GM12878 (cell line): ENCODE measurements around the gene SELENOO. TPM values are rescaled to one million over a fixed set of nuclear protein-coding genes. Genes with fewer than 3 reads are reported as not detected.

ENCODE experiments used
- ATAC-seq: fragments of 200-7000 bp; cut with Tn5 transposase; 3 replicates; pipeline ENCODE4 v1.9.1; 2020; ENCODE audit warnings: mild to moderate bottlenecking, moderate library complexity
- BruUV-seq: library from RNA; stranded (reverse); fragments of 400-500 nt; replicated peaks from 2 replicates; lab custom pipeline; 2021; lab: Mats Ljungman, UMichigan
- CTCF ChIA-PET: fragments of 300-600 bp; sonication (Branson Sonifier 250); formaldehyde crosslinking; extraction: SDS; loops from one replicate; lab custom pipeline; 2021; ENCODE audit warnings: inconsistent platforms; lab: Yijun Ruan, JAX
- POLR2A ChIA-PET: fragments of 350-600 bp; formaldehyde crosslinking; extraction: SDS; loops from one replicate; lab custom pipeline; 2021; ENCODE audit warnings: inconsistent platforms; lab: Charles Lee
- RAD21 ChIA-PET: fragments of 300-600 bp; sonication (Branson Sonifier 250); formaldehyde crosslinking; loops from one replicate; lab custom pipeline; 2023; ENCODE audit warnings: antibody characterized with exemption; ENCODE audit not compliant: unreplicated experiment; lab: Charles Lee
- SMC1A ChIA-PET: fragments of 300-600 bp; sonication (Branson Sonifier 250); formaldehyde crosslinking; loops from one replicate; lab custom pipeline; 2023; ENCODE audit not compliant: unreplicated experiment, uncharacterized antibody; lab: Charles Lee
- DNase-seq: peaks from one replicate; pipeline ENCODE4 v3.0.0-alpha.2; 2011; ENCODE audit warnings: low read depth, low spot score
- FAIRE-seq: peaks from 3 replicates; lab custom pipeline; 2011; peaks lifted over from hg19 to GRCh38; lab: Jason Lieb, UNC
- H2AFZ ChIP-seq: 2 replicates; pipeline ENCODE4 v1.6.0; 2011; ENCODE audit warnings: low read depth, low read length, control low read depth; ENCODE audit not compliant: control insufficient read depth
- H3K27ac ChIP-seq: 2 replicates; pipeline ENCODE4 v1.5.1; 2011; ENCODE audit warnings: control low read depth; ENCODE audit not compliant: control insufficient read depth, insufficient read depth
- H3K27me3 ChIP-seq, 2 experiments: replicated peaks in 1 of 2; 2 replicates each; pipeline versions ENCODE4 v1.6.0 to v1.6.1; 2011; ENCODE audit warnings: low read length in 1 of 2; ENCODE audit not compliant: control insufficient read depth in 2 of 2, insufficient read depth in 2 of 2
- H3K36me3 ChIP-seq, 2 experiments: 2 replicates each; pipeline ENCODE4 v1.5.1; 2011; ENCODE audit warnings: low read length in 1 of 2; ENCODE audit not compliant: control insufficient read depth in 2 of 2, insufficient read depth in 2 of 2
- H3K4me1 ChIP-seq: 2 replicates; pipeline ENCODE4 v1.6.1; 2011; ENCODE audit warnings: mild to moderate bottlenecking, low read length, moderate library complexity, mixed read lengths; ENCODE audit not compliant: control insufficient read depth, insufficient read depth
- H3K4me2 ChIP-seq: 2 replicates; pipeline ENCODE4 v1.6.0; 2011; ENCODE audit warnings: control low read depth; ENCODE audit not compliant: control insufficient read depth, insufficient read depth
- H3K4me3 ChIP-seq: fragments of 200-600 bp; sonication (generic); 2 replicates; pipeline ENCODE4 v1.5.1; 2016
- H3K79me2 ChIP-seq: 2 replicates; pipeline ENCODE4 v1.6.0; 2011; ENCODE audit warnings: low read length; ENCODE audit not compliant: control insufficient read depth, insufficient read depth
- H3K9ac ChIP-seq: 2 replicates; pipeline ENCODE4 v1.8.0; 2011; ENCODE audit warnings: low read length, control low read depth, mixed read lengths; ENCODE audit not compliant: control insufficient read depth, insufficient read depth
- H3K9me3 ChIP-seq: replicated peaks from 3 replicates; pipeline ENCODE4 v1.5.1; 2011; ENCODE audit warnings: mild to moderate bottlenecking, low read length; ENCODE audit not compliant: control insufficient read depth, insufficient read depth
- H4K20me1 ChIP-seq: 2 replicates; pipeline ENCODE4 v1.6.0; 2011; ENCODE audit not compliant: control insufficient read depth, insufficient read depth
- CBX3 ChIP-seq: fragments of 200-600 bp; sonication (generic); IDR thresholded peaks from 2 replicates; pipeline ENCODE4 v1.6.1; 2016; ENCODE audit warnings: low read depth, borderline replicate concordance
- CHD2 ChIP-seq: IDR thresholded peaks from 2 replicates; pipeline ENCODE4 v1.6.1; 2011; ENCODE audit warnings: low read depth, low read length, improper control_type of control experiment, borderline replicate concordance
- CREB1 ChIP-seq: IDR thresholded peaks from 2 replicates; pipeline ENCODE4 v1.6.1; 2012; ENCODE audit warnings: low read depth, mild to moderate bottlenecking, inconsistent platforms
- CREM ChIP-seq: IDR thresholded peaks from 2 replicates; pipeline ENCODE4 v1.6.1; 2014; ENCODE audit warnings: antibody characterized with exemption, low read depth
- ELK1 ChIP-seq: IDR thresholded peaks from 2 replicates; pipeline ENCODE4 v1.6.1; 2012; ENCODE audit warnings: low read depth, low read length, improper control_type of control experiment
- NFIC ChIP-seq: IDR thresholded peaks from 2 replicates; pipeline ENCODE4 v1.6.1; 2012; ENCODE audit warnings: low read depth, mild to moderate bottlenecking, inconsistent platforms, low read length, moderate library complexity
- RELB ChIP-seq: fragments of 450-650 bp; IDR thresholded peaks from 2 replicates; pipeline ENCODE4 v1.6.1; 2017; ENCODE audit warnings: low read depth, mild to moderate bottlenecking, moderate library complexity
- STAT3 ChIP-seq: IDR thresholded peaks from 2 replicates; pipeline ENCODE4 v1.6.1; 2011; ENCODE audit warnings: low read depth, low read length, improper control_type of control experiment
- ZBTB11 ChIP-seq: fragments of 450-650 bp; formaldehyde crosslinking; IDR thresholded peaks from 2 replicates; pipeline ENCODE4 v1.5.0; 2022; ENCODE audit warnings: mild to moderate bottlenecking, missing genetic modification characterization
- WGBS: methylation state at CpG from one replicate; pipeline ENCODE4 v1.1.6; 2016; ENCODE audit warnings: low lambda C conversion rate; ENCODE audit not compliant: insufficient replicate concordance, insufficient coverage; ENCODE audit errors: missing lambda C conversion rate; 5-methylcytosine and 5-hydroxymethylcytosine counted together
- in situ Hi-C: fragments of 300-500 bp; cut with MboI; formaldehyde crosslinking; loops from 9 replicates; pipeline ENCODE4 v1.14.3; 2018; ENCODE audit warnings: mixed read lengths
- intact Hi-C: fragments of 100-400 bp; cut with micrococcal nuclease; formaldehyde crosslinking; loops from one replicate; pipeline ENCODE4 v1.14.2; 2022; ENCODE audit not compliant: unreplicated experiment
- polyA plus RNA-seq, 11 experiments: library from polyadenylated mRNA; depleted of rRNA in 4 of 11; unstranded in 6 of 11; stranded (reverse) in 5 of 11; fragments of >200 nt; fragmentation: Nextera tagmentation in 4 of 11; fragmentation: Illumina TruSeq in 1 of 11; extraction: Ambion mirVana in 4 of 11; extraction: Trizol in 1 of 11; gene quantifications; 1 replicate in 1 of 11; 2 replicates in 10 of 11; pipeline versions ENCODE4 v1.2.1 to v1.2.3, GENCODE V29; 2011 to 2016; ENCODE audit warnings: inconsistent platforms in 2 of 11, missing spikeins in 2 of 11, low read depth in 1 of 11
- total RNA-seq, 4 experiments: library from RNA; depleted of rRNA in 3 of 4; stranded (reverse); fragments of >200 nt in 3 of 4; fragmentation: Illumina TruSeq in 1 of 4; extraction: Trizol in 1 of 4; gene quantifications; 2 replicates each; pipeline versions ENCODE4 v1.2.1 to v1.2.3, GENCODE V29; 2013 to 2021
- TF ChIP-seq, protein P1 (sequence below): IDR thresholded peaks from 2 replicates; pipeline ENCODE4 v1.6.1; 2011; ENCODE audit warnings: mild to moderate bottlenecking, low read depth, low read length, moderate library complexity; ENCODE audit not compliant: insufficient replicate concordance

The SELENOO gene
- total and polyA plus RNA-seq, 10 of the 15 experiments (the other 5 are each of a cell fraction or from before 2014, with no cell fraction given) = 0.42 to 23.3 (median 3.3) TPM

DNA sequence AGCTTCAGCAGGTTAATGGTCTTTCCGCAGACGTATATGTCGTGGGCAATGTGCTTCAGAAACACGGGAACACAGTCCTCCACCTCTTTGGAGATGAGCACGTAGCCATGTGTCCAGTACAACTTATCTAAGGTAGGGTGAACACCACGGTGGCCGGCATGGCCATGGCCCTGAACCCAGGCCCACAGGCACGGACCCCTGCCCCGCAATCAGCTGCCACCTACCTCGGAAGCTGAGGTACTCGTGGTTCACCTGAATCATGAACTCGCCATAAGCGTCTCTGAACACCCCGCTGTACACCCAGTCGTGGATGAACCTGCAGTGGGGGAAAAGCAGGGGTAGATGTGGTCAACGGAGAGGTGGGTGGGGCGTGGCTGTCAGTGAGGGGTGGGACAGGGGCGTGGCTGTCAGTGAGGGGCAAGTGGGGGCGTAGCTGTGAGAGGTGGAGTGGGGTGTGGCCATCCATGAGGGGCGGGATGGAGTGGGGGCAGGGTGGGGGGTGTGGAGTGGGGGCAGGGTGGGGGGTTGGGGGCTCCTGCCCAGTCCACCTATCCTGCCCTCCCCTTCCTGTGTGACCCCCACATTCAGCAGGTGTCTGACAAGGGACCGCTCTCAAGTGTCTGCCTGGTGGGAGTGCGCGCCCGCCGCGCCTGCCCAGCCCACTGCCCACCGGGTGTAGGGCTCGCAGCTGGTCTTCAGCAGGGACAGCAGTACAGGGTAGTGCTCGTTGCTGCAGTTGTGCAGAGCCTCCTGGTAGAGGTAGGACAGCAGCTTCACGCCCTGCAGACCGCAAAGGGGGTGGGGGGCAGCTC is 25.5 kb downstream of the SELENOO start (continued):
- TF ChIP-seq ZBTB11 (CRISPR knock-in tag) (no peak), NFIC (no peak), CREM (no peak)
- TF ChIP-seq, protein P1, sequence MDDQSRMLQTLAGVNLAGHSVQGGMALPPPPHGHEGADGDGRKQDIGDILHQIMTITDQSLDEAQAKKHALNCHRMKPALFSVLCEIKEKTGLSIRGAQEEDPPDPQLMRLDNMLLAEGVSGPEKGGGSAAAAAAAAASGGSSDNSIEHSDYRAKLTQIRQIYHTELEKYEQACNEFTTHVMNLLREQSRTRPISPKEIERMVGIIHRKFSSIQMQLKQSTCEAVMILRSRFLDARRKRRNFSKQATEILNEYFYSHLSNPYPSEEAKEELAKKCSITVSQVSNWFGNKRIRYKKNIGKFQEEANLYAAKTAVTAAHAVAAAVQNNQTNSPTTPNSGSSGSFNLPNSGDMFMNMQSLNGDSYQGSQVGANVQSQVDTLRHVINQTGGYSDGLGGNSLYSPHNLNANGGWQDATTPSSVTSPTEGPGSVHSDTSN = no peak

- intact Hi-C loops (no loop called here), in situ Hi-C loops (no loop called here)
- no peak overlapping the region for H3K27ac ChIP-seq
- H2AFZ ChIP-seq = no peak overlapping the region
- ChIA-PET CTCF (no interaction called here), RAD21 (no interaction called here), SMC1A (interaction anchor here (1.3 kb wide), 1 partner anchor 78 kb away, joined by 3 read pairs; no protein-coding TSS in a partner anchor), POLR2A (no interaction called here)
- no peak overlapping the region for H3K9ac ChIP-seq
- H3K9me3 ChIP-seq = no peaks in the 10 kb centered on the region
- no peak for FAIRE-seq
- peaks cover 9 to 21% of the 10 kb centered on the region in 2 experiments; a peak in 3 of 4 replicates for H3K36me3 ChIP-seq
- no peaks in the 10 kb centered on the region for H3K79me2 ChIP-seq
- DNase-seq = no peak
- no peaks in the 10 kb centered on the region for H3K4me1 ChIP-seq
- ATAC-seq = no peak
- no peak overlapping the region for H3K4me3 ChIP-seq
- no peaks in the 10 kb centered on the region for H3K27me3 ChIP-seq
- no peak overlapping the region for H3K4me2 ChIP-seq
- no peaks in the 10 kb centered on the region for H4K20me1 ChIP-seq
- BruUV-seq = no TSS peak
- 89% methylated on average over 12 of the region's 18 CpGs for WGBS
- TF ChIP-seq ELK1 (no peak), CREB1 (no peak), CBX3 (no peak), ZBTB11 (CRISPR knock-in tag) (no peak), STAT3 (no peak), CHD2 (no peak), RELB (no peak)
Measured at GRCh38 chr22:50226875-50227165, 26.0 kb downstream of the SELENOO start.
